ENCODE measurements around the gene ACADVL. TPM values are rescaled to one million over a fixed set of nuclear protein-coding genes. Genes with fewer than 3 reads are reported as not detected.

The ACADVL gene
- total RNA-seq, 1 donor: 163 TPM

DNA sequence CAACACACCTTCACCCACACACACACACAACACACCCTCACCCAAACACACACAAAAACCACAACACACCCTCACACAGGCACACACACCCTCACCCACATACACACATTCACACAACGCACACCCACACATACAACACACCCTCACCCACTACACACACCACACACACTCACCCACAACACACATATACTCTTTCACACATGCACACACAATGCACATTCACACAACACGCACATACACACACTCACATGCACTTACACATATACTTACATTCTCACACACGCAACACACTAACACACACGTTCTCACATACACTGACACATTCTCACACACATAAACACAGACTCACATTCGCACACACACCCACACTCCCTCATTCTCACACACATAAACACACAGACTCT is 44.4 kb upstream of the ACADVL start:
- H3K4me3 ChIP-seq (ENCODE audit: insufficient read depth, low read length): no peak overlapping the region
- H2AFZ ChIP-seq (ENCODE audit: low read length): no peak overlapping the region
- no peak overlapping the region for H3K4me2 ChIP-seq (ENCODE audit: insufficient read depth, low read length)
- H3K36me3 ChIP-seq (ENCODE audit: insufficient read depth, low read length): no peaks in the 10 kb centered on the region
- peaks cover 18% of the 10 kb centered on the region for H3K4me1 ChIP-seq (ENCODE audit: insufficient read depth, low read length)
- H3K9me3 ChIP-seq (ENCODE audit: low read depth, low read length): no peaks in the 10 kb centered on the region
- no peak overlapping the region for H3K27ac ChIP-seq (ENCODE audit: low read depth, low read length)
- peaks cover 4% of the 10 kb centered on the region for H3K27me3 ChIP-seq (ENCODE audit: insufficient read depth, low read length)
- no peaks in the 10 kb centered on the region for H4K20me1 ChIP-seq (ENCODE audit: insufficient read depth, low read length)
- no peaks in the 10 kb centered on the region for H3K79me2 ChIP-seq (ENCODE audit: insufficient read depth, low read length)
- DNase-seq (ENCODE audit: insufficient read length, low spot score, missing footprints): no peak
- TF ChIP-seq, protein P1, sequence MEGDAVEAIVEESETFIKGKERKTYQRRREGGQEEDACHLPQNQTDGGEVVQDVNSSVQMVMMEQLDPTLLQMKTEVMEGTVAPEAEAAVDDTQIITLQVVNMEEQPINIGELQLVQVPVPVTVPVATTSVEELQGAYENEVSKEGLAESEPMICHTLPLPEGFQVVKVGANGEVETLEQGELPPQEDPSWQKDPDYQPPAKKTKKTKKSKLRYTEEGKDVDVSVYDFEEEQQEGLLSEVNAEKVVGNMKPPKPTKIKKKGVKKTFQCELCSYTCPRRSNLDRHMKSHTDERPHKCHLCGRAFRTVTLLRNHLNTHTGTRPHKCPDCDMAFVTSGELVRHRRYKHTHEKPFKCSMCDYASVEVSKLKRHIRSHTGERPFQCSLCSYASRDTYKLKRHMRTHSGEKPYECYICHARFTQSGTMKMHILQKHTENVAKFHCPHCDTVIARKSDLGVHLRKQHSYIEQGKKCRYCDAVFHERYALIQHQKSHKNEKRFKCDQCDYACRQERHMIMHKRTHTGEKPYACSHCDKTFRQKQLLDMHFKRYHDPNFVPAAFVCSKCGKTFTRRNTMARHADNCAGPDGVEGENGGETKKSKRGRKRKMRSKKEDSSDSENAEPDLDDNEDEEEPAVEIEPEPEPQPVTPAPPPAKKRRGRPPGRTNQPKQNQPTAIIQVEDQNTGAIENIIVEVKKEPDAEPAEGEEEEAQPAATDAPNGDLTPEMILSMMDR (IDR thresholded peaks at IDR 0.05; ENCODE audit: extremely low read depth, low read depth, low read length): no peak

DNA sequence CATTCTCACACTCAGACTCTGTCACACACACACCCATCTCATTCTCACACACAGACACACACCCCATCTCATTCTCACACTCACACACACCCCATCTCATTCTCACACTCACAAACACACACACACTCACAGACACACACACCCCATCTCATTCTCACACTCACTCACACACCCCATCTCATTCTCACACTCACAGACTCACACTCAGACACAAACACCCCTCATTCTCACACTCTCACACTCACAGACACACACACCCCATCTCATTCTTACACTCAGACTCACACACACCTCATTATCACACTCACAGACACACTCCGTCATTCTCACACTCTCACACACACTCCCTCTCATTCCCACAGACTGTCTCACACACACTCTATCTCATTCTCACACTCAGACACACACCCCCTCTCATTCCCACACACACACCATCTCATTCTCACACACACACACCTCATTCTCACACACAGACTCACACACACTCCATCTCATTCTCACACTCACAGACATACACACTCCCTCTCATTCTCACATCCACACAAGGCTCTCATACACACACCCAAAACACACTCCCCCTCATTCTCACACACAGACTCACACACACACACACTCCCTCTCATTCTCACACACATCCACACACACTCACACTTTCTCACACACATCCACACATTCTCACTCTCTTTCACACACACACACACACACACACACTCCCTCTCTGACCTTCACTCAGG is 43.5 kb upstream of the ACADVL start:
- peaks cover 4% of the 10 kb centered on the region for H3K27me3 ChIP-seq (ENCODE audit: insufficient read depth, low read length)
- H3K79me2 ChIP-seq (ENCODE audit: insufficient read depth, low read length): no peaks in the 10 kb centered on the region
- no peak overlapping the region for H3K4me3 ChIP-seq (ENCODE audit: insufficient read depth, low read length)
- H4K20me1 ChIP-seq (ENCODE audit: insufficient read depth, low read length): no peaks in the 10 kb centered on the region
- H3K9me3 ChIP-seq (ENCODE audit: low read depth, low read length): no peaks in the 10 kb centered on the region
- no peak overlapping the region for H3K27ac ChIP-seq (ENCODE audit: low read depth, low read length)
- H3K4me2 ChIP-seq (ENCODE audit: insufficient read depth, low read length): no peak overlapping the region
- TF ChIP-seq, protein P1 (IDR thresholded peaks at IDR 0.05; ENCODE audit: extremely low read depth, low read depth, low read length): no peak
- no peaks in the 10 kb centered on the region for H3K36me3 ChIP-seq (ENCODE audit: insufficient read depth, low read length)
- no peak for DNase-seq (ENCODE audit: insufficient read length, low spot score, missing footprints)
- H3K4me1 ChIP-seq (ENCODE audit: insufficient read depth, low read length): peaks cover 18% of the 10 kb centered on the region
- no peak overlapping the region for H2AFZ ChIP-seq (ENCODE audit: low read length)

DNA sequence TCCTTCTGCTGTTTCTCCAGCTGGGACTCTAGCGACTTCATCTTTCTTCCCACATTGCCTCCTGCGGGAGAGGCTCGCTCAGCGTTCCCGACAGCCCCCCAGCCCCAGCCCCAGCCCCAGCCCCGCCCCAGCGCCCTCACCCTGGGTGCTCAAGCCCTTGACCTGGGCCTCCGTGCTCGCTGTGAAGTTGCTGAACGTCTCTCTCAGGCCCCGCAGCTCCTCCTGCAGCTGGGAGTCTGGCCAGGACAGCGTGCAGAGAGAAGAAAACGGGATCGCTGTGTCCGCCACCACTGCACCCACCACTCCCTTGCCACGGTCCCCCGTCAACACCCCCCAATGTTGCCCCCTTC is 42.9 kb upstream of the ACADVL start:
- DNase-seq (ENCODE audit: insufficient read length, low spot score, missing footprints): peak; percentile 87
- H3K36me3 ChIP-seq (ENCODE audit: insufficient read depth, low read length): no peaks in the 10 kb centered on the region
- H3K4me3 ChIP-seq (ENCODE audit: insufficient read depth, low read length): no peak overlapping the region
- no peaks in the 10 kb centered on the region for H4K20me1 ChIP-seq (ENCODE audit: insufficient read depth, low read length)
- TF ChIP-seq, protein P1 (IDR thresholded peaks at IDR 0.05; ENCODE audit: extremely low read depth, low read depth, low read length): no peak
- peaks cover 4% of the 10 kb centered on the region for H3K27me3 ChIP-seq (ENCODE audit: insufficient read depth, low read length)
- no peak overlapping the region for H3K27ac ChIP-seq (ENCODE audit: low read depth, low read length)
- H2AFZ ChIP-seq (ENCODE audit: low read length): no peak overlapping the region
- peaks cover 18% of the 10 kb centered on the region for H3K4me1 ChIP-seq (ENCODE audit: insufficient read depth, low read length)
- peak overlapping the region; percentile 87 for H3K4me2 ChIP-seq (ENCODE audit: insufficient read depth, low read length)
- H3K79me2 ChIP-seq (ENCODE audit: insufficient read depth, low read length): no peaks in the 10 kb centered on the region
- H3K9me3 ChIP-seq (ENCODE audit: low read depth, low read length): no peaks in the 10 kb centered on the region

DNA sequence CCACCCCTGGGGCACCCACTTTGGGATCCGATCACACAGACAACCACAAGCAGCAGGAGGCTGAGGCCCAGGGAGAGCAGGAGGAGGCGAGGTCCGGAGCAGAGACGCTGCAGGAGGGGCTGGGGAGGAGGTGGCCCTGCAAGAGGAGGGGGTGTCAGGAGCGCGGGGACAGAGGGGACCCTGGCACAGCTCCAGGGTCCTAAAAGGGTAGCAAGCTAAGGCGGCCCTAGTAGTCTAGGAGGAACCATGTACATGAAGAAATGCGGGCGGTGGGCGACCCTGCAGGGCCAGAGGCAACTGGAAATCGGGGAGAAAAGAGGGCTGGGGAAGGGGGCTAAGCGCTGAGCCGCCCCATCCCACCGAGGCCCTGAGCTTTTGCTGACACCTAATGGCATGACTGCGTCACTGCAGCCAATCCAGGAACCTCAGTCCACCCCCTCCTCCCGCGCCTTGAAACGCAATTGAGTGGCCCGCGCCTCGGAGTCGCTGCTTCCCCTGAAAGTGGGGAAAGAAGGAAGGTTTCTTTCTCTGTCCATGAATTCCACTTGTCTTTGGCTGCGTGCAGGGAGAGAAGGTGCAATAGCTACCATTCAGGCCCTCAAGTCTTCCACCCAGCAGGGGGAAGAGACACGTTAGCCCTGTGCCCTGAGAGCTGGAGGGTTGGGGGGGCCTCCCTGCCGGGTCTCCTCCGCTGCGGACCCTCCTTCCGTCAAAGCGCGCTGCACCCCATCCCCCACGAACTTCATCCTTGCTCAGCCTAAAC is 42.4 kb upstream of the ACADVL start:
- Histone ChIP-seq H3K4me3 (ENCODE audit: insufficient read depth, low read length) (peak overlapping the region; percentile 72), H3K4me1 (ENCODE audit: insufficient read depth, low read length) (peaks cover 18% of the 10 kb centered on the region), H4K20me1 (ENCODE audit: insufficient read depth, low read length) (no peaks in the 10 kb centered on the region), H3K79me2 (ENCODE audit: insufficient read depth, low read length) (no peaks in the 10 kb centered on the region), H3K27me3 (ENCODE audit: insufficient read depth, low read length) (peaks cover 4% of the 10 kb centered on the region), H2AFZ (ENCODE audit: low read length) (peak overlapping the region; percentile 79), H3K9me3 (ENCODE audit: low read depth, low read length) (no peaks in the 10 kb centered on the region), H3K36me3 (ENCODE audit: insufficient read depth, low read length) (no peaks in the 10 kb centered on the region), H3K27ac (ENCODE audit: low read depth, low read length) (no peak overlapping the region), H3K4me2 (ENCODE audit: insufficient read depth, low read length) (peak overlapping the region; percentile 87)
- TF ChIP-seq, protein P1 (IDR thresholded peaks at IDR 0.05; ENCODE audit: extremely low read depth, low read depth, low read length): peak; percentile 77
- peak; percentile 98 for DNase-seq (ENCODE audit: insufficient read length, low spot score, missing footprints)

All from osteoblast (primary cell).